Natural killer cell treated with Interleukin-12 subunit alpha and Interleukin-12 subunit beta and Interleukin-15 and Interleukin-18, amount 100 ng/mL, for 72 hours (primary cell): ENCODE measurements around the gene IDI2. TPM values are rescaled to one million over a fixed set of nuclear protein-coding genes. Genes with fewer than 3 reads are reported as not detected.
A peak's percentile ranks its signal among the peaks of the same experiment; 100 is the strongest.

ENCODE experiments used
- ATAC-seq, 2 donors: fragments of 150-1000 bp; cut with Tn5 transposase in 1 of 2; sonication (Bioruptor Pico), chemical (Tn5 transposase) in 1 of 2; 2 replicates each; pipeline ENCODE4 v1.10.0; 2021
- DNase-seq: peaks from one replicate; pipeline ENCODE4 v3.0.0; 2022; ENCODE audit warnings: low spot score
- H3K27ac Mint-ChIP-seq, 2 donors: 1 replicate in 1 of 2; 2 replicates in 1 of 2; pipeline ENCODE4 v1.8.0; 2022; ENCODE audit warnings: mixed read lengths in 2 of 2, mild to moderate bottlenecking in 1 of 2, moderate library complexity in 1 of 2
- H3K27me3 Mint-ChIP-seq, 2 donors: 1 replicate in 1 of 2; 2 replicates in 1 of 2; pipeline ENCODE4 v1.8.0; 2022; ENCODE audit warnings: mixed read lengths in 2 of 2
- H3K36me3 Mint-ChIP-seq: one replicate; pipeline ENCODE4 v1.8.0; 2022; ENCODE audit warnings: mixed read lengths
- H3K4me1 Mint-ChIP-seq, 2 donors: 1 replicate in 1 of 2; 2 replicates in 1 of 2; pipeline ENCODE4 v1.8.0; 2022; ENCODE audit warnings: low read depth in 2 of 2, mixed read lengths in 2 of 2, mild to moderate bottlenecking in 1 of 2
- H3K4me3 Mint-ChIP-seq: one replicate; pipeline ENCODE4 v1.8.0; 2022; ENCODE audit warnings: mixed read lengths
- H3K9me3 Mint-ChIP-seq: 2 replicates; pipeline ENCODE4 v1.8.0; 2022; ENCODE audit warnings: mixed read lengths
- total RNA-seq, 2 donors: library from RNA; stranded (reverse); gene quantifications; one replicate each; pipeline ENCODE4 v1.2.3, GENCODE V29; 2022

IDI2 gene
- total RNA-seq, 2 donors from 2014 or later = not detected

DNA sequence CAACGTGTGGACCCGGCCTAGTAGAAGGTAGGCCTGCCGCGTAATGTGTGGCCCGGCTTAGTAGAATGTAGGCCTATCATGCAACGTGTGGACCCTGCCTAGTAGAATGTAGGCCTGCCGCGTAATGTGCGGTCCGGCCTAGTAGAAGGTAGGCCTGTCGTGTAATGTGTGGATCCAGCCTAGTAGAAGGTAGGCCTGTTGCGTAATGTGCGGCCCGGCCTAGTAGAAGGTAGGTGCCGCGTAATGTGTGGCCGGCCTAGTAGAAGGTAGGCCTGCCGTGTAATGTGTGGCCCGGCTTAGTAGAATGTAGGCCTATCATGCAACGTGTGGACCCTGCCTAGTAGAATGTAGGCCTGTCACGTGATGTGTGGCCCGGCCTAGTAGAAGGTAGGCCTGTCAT, 49.3 kb downstream of the IDI2 start:
- Mint-ChIP-seq H3K4me3 (no peak overlapping the region), H3K27ac (no peak overlapping the region), H3K4me1 (no peaks in the 10 kb centered on the region), H3K9me3 (peaks cover 6% of the 10 kb centered on the region), H3K27me3 (peaks cover 0 to 3% of the 10 kb centered on the region in 2 donors), H3K36me3 (peaks cover 16% of the 10 kb centered on the region)
- ATAC-seq (no peak), DNase-seq (no peak)

DNA sequence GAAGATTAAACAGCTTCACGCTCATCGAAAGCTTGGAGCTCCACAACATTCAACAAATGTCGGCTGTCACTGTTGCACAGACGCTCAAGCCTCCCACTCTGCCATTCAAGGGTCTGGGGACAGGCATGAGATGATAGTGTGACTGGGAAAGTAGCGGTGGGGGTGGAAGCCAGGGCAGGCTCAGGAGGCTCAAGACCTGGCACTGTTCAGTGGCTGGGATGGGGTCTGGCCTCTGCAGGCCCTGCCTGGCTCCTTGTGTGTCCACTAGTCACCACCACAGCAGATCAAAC, 50.9 kb downstream of the IDI2 start:
- no peak for ATAC-seq

DNA sequence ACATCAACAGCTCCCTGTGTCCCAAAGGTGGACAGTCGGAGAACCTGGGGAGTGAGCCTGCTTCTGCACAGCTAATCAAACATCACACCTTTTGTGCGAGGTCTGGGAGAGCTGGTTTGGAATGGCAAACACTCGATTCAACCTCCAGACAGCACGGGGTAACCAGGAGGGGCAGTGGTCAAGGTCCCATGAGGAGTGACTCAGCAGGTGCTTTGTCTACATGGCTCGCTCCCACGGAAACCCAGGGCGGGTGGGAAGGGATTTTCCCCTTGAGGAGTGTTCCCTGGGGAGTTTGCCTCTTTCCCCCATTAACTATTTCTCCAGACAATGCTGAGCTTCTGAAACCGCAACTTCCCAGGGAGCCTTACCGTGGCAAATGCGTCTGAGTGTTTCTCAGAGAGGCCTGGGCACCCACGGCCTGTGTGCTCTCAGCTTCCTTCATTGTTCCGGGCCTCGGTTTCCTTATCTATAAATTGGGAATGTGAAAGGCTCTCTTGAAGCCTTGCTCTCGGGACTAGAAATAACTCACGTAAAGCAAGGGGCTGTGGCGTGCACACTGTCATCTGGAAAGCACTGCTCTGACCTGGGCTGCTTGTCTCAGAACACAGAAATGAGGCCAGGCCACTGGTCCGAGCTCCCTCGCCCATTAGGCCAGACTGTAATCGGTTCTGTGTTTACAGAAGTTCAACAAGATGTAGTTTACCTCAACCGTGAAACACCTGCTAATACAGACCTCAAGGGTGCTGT, 51.4 kb downstream of the IDI2 start:
- Mint-ChIP-seq H3K9me3 (peaks cover 6% of the 10 kb centered on the region), H3K4me1 (no peaks in the 10 kb centered on the region), H3K27ac (no peak overlapping the region), H3K36me3 (peaks cover 7% of the 10 kb centered on the region), H3K27me3 (peaks cover 3 to 4% of the 10 kb centered on the region in 2 donors), H3K4me3 (no peak overlapping the region)
- DNase-seq = peak; percentile 16
- no peak for ATAC-seq

More for the DNA sequence above, 50.9 kb downstream of the IDI2 start:
- Mint-ChIP-seq H3K4me3 (no peak overlapping the region), H3K36me3 (peaks cover 9% of the 10 kb centered on the region), H3K4me1 (no peaks in the 10 kb centered on the region), H3K27me3 (peaks cover 0 to 3% of the 10 kb centered on the region in 2 donors), H3K9me3 (peaks cover 6% of the 10 kb centered on the region), H3K27ac (no peak overlapping the region)
- DNase-seq = peak; percentile 22

DNA sequence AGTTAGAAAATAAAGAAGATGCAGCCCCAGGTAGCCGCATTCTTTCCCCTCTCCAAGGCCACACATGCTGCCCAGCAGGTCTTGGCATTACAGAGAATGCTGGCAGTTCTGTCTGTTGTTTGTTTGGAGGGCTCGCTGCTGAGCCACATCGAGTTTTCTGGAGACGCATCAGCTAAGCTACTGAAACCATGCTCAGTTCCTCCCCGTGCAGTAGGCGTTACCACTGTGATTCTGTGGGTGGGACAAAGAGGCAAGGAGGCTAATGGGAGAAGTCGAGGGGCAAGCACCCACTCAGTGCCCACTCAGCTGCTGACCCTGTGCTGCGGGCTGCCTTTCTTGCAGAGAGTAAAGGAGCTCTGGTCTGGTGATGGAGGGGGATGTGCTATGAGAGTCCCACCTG, 52.9 kb downstream of the IDI2 start:
- H3K4me1 Mint-ChIP-seq = no peaks in the 10 kb centered on the region
- peaks cover 12 to 13% of the 10 kb centered on the region in 2 donors for H3K27me3 Mint-ChIP-seq
- no peaks in the 10 kb centered on the region for H3K9me3 Mint-ChIP-seq
- no peak overlapping the region for H3K4me3 Mint-ChIP-seq
- H3K27ac Mint-ChIP-seq = no peak overlapping the region
- DNase-seq (peak; percentile 26), ATAC-seq (no peak)
- H3K36me3 Mint-ChIP-seq = no peaks in the 10 kb centered on the region

DNA sequence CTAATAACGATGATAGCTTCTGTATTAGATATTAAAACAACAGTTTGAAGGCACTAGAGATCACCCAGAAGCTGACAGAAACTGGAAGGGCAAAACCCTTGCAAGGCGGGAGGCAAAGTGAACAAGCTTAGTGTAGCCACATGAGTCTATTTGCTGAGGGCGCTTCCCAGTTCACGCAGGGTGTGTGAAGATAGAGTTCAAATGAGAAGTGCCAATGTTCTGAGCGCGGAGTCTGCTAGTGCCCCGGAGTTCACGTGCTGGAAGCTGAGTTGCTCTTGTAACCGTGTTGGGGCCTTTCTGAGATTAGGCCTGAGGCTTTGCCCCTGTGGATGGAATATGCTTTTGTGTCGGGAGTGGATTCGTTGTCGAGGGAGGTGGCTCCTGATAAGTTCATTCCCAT, 54.0 kb downstream of the IDI2 start:
- peaks cover 16 to 19% of the 10 kb centered on the region in 2 donors for H3K27me3 Mint-ChIP-seq
- no peak overlapping the region for H3K4me3 Mint-ChIP-seq
- DNase-seq = no peak
- H3K9me3 Mint-ChIP-seq = no peaks in the 10 kb centered on the region
- H3K27ac Mint-ChIP-seq = no peak overlapping the region
- no peaks in the 10 kb centered on the region for H3K4me1 Mint-ChIP-seq
- no peaks in the 10 kb centered on the region for H3K36me3 Mint-ChIP-seq
- ATAC-seq = no peak

DNA sequence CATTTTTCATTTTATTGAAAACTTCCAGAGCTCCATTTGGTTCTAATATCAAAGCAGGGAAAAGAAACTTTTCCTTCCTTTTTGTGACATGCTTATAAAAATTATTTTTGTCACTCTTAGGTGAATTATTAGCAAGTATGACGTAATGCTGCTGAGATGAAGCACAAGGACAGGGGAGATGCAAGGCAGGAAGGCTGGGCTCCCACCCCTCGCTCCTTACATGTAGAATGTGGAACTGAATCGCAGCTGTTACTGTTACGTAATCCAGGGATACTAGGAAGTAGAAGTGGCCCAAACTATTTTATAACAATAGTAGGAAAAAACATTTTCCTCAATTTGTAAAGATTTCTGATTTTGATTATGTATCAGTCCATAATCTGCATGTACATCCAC, 54.5 kb downstream of the IDI2 start:
- Mint-ChIP-seq H3K36me3 (no peaks in the 10 kb centered on the region), H3K27me3 (peaks cover 16 to 19% of the 10 kb centered on the region in 2 donors), H3K4me3 (no peak overlapping the region), H3K27ac (no peak overlapping the region), H3K4me1 (no peaks in the 10 kb centered on the region), H3K9me3 (no peaks in the 10 kb centered on the region)
- no peak for ATAC-seq
- no peak for DNase-seq

DNA sequence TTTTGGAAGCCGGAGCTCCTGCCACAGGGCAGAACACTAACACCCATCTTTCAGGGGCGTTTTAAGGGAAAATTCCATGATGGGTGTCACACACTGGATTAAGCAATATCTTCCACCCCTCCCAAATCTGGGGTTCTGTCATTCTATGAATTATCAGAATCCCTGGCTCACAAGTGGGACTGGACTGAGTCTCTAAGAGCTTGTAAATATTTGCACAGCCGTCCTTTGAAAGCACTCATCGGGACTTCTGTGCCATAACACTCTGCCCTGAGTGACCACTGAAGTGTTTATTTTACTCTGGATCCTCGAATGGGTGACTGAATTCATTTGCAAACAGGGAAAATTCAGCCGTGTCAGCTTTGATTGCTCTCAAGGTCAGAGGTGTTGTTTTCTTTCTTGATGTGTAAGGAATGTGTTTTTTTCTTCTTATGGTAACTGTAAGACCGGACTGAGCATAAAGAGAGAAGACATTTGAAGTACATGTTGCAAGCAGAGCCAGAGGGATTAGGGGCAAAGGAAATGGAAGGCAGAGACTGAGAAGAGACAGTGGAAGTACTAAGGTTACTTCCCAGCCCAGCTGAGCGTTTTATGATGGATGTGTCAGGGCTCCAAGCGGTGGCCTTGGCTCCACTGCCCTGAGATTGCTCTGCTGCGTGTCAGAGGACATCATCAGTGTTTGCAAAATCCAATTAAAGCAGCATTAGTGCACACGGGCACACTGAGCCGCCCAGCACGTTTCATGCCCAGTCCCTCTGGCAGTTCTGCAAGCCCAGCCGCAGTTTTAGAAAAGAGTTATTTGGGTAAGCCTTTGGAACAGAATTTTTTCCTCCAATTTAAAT, 55.1 kb downstream of the IDI2 start:
- ATAC-seq (no peak), DNase-seq (no peak)
- no peak overlapping the region for H3K27ac Mint-ChIP-seq
- no peaks in the 10 kb centered on the region for H3K9me3 Mint-ChIP-seq
- H3K27me3 Mint-ChIP-seq = peaks cover 19 to 20% of the 10 kb centered on the region in 2 donors
- no peaks in the 10 kb centered on the region for H3K36me3 Mint-ChIP-seq
- no peaks in the 10 kb centered on the region for H3K4me1 Mint-ChIP-seq
- H3K4me3 Mint-ChIP-seq = no peak overlapping the region

DNA sequence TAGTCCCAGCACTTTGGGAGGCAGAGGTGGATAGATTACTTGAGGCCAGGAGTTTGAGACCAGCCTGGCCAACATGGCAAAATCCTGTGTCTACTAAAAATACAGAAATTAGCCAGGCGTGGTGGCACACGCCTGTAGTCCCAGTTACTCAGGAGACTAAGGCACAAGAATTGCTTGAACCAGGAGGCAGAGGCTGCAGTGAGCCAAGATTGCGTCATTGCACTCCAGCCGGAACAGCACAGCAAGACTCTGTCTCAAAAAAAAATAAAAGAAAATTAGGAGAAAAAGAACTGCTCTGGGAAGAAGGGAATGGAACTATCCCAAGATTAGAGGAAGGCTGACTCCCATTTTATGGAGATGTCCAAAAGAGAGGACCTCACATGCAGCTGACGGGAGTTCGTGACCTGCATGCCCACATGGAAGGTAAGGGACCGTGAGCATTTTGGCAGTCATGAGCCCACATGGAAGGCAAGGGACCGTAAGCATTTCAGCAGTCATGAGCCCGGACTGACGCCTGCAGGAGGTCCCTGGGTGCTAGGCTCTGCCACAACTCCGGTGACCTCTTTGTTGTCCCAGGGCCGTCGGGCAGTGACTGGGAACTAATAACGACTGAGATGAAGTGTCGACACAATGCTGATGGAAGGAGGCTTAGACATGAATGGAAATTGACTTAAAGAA, 56.0 kb downstream of the IDI2 start:
- DNase-seq (no peak), ATAC-seq (no peak)
- Mint-ChIP-seq H3K9me3 (no peaks in the 10 kb centered on the region), H3K4me1 (no peaks in the 10 kb centered on the region), H3K27ac (no peak overlapping the region), H3K27me3 (peaks cover 19 to 20% of the 10 kb centered on the region in 2 donors), H3K4me3 (no peak overlapping the region), H3K36me3 (no peaks in the 10 kb centered on the region)

Other genes starting within 250 kb of the IDI2 start
- gene LARP4B, start 94.2 kb downstream of the IDI2 start, total RNA-seq = 100 to 1,000 TPM; 130 to 242 TPM
- 100 to 1,000 TPM; 123 to 160 TPM for gene GTPBP4, start 37.4 kb downstream of the IDI2 start, total RNA-seq
- gene IDI1, start 23.3 kb upstream of the IDI2 start, total RNA-seq = 100 to 1,000 TPM in 1 of 2 donors, 10 to 100 TPM in 1; 85.7 to 140 TPM
- 10 to 100 TPM; 31.8 to 37.6 TPM for gene WDR37, start 30.5 kb upstream of the IDI2 start, total RNA-seq